CD4-positive, alpha-beta T cell treated with Interleukin-15 for 4 hours (primary cell): Measurements from ENCODE around the gene MED7.

Experiments used
- DNase-seq: peaks from one replicate; pipeline ENCODE4 v3.0.0-alpha.2; 2020; ENCODE audit warnings: low spot score

MED7 gene

GRCh38 chr5:157162919-157163510 lies 20.4 kb upstream of the MED7 start:
- DNase-seq: no peak

DNA sequence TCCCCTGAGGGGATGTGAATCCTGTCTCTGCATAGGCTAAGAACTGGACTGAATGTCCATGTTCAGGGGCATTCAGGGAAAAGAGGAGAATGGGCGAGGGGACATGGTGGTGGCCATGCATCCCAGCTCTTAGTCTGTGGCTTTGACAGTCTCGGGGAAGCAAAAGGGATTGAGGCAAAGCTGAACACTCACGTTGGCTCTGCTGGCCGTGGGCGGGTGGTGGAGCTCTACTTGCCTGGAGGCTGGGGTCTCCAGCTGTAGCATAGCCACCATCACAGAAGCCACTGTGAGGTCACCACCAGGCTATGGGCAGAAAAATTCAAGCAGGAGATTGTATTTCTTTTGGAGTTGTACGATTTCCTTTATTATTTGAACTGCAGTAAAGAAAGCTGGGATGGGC lies 19.3 kb upstream of the MED7 start:
- DNase-seq: no peak

DNA sequence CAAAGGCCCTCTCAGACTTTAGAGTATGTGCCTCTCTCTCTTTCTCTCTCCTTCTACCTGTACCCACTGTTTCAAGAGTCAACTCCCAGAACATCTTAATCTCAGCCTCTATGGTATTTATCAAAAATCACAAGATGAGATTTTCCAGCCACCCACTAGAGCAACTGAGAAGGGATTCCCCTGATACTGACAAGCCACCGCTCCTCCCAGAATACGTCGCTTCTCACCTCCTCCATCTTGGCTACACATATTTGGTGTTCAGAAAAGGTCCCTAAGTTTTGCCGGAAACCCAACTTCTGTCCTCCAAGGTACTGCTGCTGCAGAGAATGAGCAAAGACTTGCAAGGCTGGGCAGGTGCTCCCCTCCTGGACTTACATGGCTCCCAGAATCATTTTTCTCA lies 17.3 kb upstream of the MED7 start:
- DNase-seq: peak; percentile 68

DNA sequence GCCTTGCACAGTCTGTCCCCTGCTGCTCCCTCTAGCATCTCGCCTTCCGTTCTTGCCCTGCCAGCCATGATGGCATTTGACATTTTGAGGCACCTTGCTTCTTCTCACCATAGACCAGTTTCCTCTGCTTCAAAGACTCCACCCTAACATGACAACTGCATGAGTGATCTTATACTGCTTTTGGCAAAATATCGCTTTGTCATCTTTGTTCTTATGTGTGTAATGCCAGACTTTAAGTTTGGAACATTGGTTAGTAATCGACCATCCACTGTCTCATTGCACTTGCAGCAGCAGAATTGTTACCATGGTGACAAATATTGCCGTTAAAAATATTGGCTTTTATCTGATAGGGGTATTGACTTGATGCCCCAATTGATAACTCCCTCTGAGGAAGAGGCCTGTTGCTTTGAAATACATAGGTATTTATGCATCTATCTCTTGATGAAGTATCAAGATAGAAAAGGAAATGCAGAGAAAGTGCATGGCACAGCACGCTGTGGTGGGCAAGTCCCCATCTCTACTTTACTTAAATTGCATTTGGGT lies 16.6 kb upstream of the MED7 start:
- peak; percentile 92 for DNase-seq

DNA sequence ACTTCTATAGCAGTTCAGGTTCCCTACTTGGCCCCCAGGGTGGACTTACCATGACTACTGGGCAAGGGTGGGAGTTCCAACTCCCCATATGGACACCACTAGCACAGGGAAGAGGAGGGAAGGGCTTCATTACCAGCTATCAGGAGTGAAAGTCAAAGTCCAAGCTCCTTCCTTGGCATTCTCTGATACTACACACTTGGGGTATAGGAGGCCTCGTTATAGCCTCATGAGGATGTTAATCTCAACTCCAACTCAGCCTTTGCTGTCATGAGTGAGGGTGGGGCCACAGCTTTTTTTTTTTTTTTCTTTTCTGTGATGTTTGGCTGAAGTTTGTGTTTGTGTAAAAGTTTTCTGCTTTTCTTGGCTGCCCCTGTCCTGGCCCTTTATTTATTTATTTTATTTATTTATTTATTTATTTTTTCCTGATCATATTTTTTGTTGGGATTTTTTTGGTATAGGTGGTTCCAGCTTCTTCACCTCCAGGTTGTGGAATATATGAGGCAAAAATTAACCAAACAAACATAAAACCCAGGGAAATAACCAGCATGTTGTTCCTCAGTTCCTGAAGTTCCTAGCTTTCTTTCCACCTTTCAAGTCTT lies 14.7 kb upstream of the MED7 start:
- no peak for DNase-seq

GRCh38 chr5:157155297-157155696 lies 12.6 kb upstream of the MED7 start:
- DNase-seq: no peak

DNA sequence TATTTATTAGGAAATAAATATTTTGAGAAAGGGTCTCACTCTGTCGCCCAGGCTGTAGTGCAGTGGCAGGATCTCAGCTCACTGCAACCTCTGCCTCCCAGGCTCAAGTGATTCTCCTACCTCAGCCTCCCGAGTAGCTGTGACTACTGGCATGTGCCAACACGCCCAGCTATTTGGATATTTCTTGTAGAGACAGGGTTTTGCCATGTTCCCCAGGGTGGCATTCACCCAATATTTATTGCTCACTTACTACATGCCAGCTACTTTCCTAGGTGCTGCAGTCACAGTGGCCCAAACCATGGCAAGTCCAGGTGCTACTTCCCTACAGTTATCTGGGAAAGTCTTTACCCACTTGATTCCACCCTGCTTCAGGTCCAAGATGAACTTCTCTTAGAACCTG lies 8.3 kb upstream of the MED7 start:
- no peak for DNase-seq

DNA sequence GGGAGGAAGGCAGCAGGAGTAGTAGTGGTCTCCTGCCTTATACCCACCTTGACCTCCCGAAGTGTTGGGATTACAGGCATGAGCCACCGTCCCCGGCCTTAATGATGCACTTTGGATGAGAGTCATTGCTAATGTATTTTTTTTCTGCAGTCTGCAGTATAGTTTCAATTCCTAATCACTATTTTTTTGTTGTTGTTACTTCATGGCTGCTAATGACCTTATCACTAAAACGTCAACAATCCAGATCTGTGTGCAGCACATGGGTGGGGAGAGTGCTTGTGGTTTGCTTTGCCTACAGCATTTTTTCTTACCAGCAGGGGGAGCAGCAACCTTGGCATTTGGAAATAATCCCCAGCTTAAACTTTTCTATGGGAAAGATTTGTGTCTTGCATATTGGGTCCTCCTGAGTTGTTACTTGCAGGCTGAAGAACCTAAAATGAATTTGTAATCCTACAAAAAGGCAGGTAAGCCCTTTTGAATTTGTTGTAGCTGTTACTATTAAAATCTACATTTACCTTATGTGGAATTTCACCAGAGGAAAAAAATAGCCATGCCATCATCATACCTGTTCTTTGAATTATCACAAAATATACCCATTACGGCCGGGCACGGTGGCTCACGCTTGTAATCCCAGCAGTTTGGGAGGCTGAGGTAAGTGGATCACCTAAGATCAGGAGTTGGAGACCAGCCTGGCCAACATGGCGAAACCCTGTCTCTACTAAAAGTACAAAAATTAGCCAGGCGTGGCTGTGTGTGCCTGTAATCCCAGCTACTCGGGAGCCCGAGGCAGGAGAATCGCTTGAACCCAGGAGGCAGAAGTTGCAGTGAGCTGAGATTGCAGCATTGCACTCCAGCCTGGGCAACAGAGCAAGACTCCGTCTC lies 6.3 kb upstream of the MED7 start:
- peak; percentile 91 for DNase-seq

DNA sequence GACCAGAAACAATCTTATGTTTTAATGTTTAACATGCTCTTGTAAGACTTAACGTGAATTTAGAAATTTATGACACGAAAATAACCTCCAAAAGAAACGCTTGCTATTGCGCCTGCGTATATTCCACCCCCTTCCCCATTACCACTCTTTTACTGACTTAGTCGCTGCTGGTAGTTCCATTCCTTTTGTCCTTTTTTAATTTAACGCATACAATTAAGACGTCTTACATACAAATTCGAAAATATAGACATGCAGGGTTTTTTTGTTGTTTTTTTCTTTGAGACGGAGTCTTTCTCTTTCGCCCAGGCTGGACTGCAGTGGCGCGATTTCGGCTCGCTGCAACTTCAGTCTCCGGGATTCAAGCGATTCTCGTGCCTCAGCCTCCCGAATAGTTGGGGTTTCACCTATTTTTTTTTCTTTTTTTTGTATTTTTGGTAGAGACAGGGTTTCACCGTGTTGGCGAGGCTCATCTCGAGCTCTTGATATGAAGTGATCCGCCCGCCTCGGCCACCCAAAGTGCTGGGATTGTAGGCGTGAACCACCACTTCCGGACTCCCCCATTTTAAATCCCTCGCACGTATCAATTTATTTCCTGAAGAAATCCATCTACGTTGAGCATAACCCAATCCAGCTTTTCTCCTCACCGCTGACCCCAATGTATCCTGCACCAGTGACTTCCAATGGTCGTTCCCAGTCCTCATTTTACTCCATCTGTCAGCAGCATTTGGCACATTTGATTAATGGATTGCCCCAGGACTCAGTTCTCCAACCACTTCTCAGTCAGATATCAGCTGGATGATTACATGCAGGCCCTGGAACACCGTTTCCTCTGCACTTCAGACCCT lies 684 bp upstream of the MED7 start:
- peak; percentile 32 for DNase-seq

- no peak for DNase-seq
Measured at GRCh38 chr5:157137691-157138090, 5.0 kb downstream of the MED7 start.

DNA sequence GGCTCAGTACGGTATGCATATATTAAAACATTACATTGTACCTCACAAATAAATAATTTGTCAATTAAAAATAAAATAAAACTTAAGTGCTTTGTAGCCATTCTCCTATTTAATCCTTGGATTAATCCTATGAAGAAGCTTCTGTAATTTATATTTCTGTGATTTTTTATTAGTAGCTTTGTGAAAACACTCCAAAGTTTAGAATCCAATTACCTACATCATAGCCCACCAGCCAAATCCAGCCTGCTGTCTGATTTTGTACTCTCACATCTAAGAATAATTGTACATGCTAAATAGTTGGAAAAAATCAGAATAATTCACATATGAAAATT lies 10.4 kb downstream of the MED7 start:
- DNase-seq: no peak

DNA sequence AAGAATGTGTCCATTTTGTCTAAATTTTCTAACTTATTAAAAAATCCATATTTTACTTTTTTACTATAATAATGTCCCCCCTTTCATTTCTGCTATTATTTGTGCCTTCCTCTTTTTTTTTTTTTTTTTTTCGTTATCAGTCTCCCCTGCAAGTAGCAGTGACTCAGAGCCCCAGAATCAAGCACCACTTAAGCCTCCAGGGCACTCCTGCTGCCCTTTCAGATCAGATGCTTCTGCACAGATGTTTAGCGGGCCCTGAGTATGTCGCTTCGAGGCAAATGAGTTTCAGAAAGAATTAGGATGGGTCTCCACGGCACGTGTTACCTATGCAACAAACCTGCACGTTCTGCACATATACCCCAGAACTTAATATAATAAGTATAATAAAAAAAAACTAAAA lies 11.7 kb downstream of the MED7 start:
- no peak for DNase-seq

DNA sequence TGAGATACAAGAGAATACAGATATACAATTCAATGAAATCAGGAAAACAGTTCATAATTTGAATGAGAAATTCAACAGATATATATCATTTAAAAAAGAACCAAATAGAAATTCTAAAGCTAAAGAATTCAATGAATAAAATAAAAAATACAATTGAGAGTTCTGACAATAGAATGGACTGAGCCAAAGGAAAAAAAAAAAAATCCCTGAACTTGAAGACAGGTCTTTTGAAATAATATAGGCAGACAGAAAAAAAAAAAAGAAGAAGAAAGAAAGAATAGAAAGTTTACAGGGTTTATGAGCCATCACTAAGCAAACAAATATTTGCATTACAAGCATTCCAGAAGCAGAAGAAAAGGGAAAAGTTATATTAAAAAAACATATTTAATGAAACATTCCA lies 21.0 kb downstream of the MED7 start:
- no peak for DNase-seq

GRCh38 chr5:157120102-157120501 lies 22.6 kb downstream of the MED7 start:
- no peak for DNase-seq

DNA sequence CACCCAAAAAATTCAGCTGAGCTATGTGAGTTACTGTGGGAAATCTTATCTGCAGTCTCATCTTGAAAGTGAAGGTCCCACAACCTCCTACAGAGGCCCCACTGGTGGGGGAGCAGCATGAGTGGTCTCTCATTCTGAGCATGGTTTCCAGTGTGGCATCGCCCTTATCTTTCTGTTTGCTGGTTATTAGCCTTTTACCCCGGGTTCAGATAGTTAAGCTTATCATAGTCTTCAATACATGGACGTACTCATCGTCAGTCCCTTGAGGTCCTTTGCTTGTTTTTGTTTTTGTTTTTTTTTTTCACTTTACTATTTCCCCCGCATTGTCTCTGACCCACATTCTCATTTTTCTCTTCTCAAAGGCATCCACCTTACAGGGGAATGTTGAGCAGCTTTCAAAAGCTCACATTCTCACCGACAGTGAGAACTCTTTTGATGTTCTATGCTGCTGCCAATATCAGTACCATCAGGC lies 26.1 kb downstream of the MED7 start:
- no peak for DNase-seq

DNA sequence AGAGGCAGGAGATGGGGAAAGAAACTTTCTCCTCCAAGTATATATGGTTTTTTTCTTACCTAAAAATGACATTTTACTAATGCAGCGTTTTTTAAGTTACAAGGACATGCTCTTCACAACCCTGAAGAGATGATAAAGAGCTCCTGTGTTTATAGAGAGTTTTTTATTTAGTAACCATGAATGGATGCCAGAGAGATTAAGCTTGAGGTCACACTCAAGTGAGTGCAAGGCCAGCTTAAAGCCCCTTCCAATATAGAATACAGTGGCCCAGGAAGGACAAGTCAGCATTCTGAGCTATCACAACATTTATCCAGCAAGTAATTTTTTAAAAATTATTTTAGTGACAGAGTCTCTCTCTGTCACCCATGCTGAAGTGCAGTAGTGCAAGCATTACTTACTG lies 27.2 kb downstream of the MED7 start:
- no peak for DNase-seq

DNA sequence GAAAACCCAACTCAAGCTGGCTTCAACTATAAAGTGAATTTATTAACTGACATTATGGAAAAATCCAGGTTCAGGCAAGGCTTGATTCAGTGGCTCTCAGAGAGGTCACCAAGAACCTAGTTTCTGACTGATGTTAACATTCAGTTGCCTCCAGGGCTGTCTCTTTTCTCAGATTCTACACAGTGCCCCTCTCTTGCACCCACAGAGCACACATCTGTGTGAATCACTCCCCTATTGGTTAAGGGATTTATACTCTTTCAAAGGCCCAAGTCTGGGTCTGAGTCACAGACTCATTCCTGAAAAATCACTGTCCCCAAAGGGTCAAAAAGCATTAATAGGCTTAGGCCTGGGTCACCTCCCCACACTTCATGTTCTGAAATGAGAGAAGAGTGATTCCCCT lies 27.7 kb downstream of the MED7 start:
- DNase-seq: no peak

- DNase-seq: no peak
Measured at GRCh38 chr5:157113002-157113401, 29.7 kb downstream of the MED7 start.

DNA sequence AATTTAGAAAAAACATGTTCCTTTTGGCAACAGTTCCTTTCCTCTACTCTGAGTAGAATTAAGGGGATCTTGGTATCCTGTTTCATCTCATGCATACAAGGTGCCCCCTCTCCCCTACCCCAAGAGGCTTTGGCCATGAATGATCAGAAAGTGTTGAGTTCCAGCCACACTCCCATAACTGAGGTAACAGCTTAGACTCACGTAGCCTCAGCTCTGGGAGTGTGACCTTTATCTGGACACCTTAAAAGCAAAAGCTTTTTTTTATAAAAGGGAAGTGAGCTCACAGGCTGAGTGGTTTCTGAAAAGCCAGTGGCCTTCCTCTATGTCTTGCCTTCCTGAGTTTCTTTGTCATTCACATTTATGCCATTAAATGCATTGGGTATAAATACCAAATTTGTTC lies 32.9 kb downstream of the MED7 start:
- peak; percentile 41 for DNase-seq

- peak; percentile 47 for DNase-seq
Measured at GRCh38 chr5:157108976-157109375, 33.7 kb downstream of the MED7 start, which contains the start of gene HAVCR2. TSS of gene HAVCR2 (minus strand) at chr5:157109044. CDS start at chr5:157108983, 61 bp downstream.

- DNase-seq: no peak
Measured at GRCh38 chr5:157107508-157107907, 35.2 kb downstream of the MED7 start.
